Body of pancreas (tissue), 4 donors: ENCODE measurements around the gene CIAO1. TPM values are rescaled to one million over a fixed set of nuclear protein-coding genes. Genes with fewer than 3 reads are reported as not detected.
"Not testable (repeated sequence)": the region's sequence is repeated elsewhere in the genome, so short reads cannot be mapped to it uniquely, and the experiment has no call there.

Source experiments
- ATAC-seq: fragments of 150-250 bp; one replicate; pipeline ENCODE4 v1.9.1; 2016
- DNase-seq, 4 donors: peaks; one replicate each; pipeline ENCODE4 v3.0.0-alpha.2; 2019
- H3K27ac ChIP-seq, 4 donors: fragments of 200-600 bp; sonication (generic); 1 replicate in 3 of 4; 2 replicates in 1 of 4; pipeline versions ENCODE4 v1.5.1 to v1.6.1; 2016 to 2019; ENCODE audit warnings: mild to moderate bottlenecking in 1 of 4, mixed read lengths in 1 of 4, moderate library complexity in 1 of 4
- H3K27me3 ChIP-seq, 2 donors: fragments of 200-600 bp; sonication (generic); one replicate each; pipeline ENCODE4 v1.6.0; 2016; ENCODE audit warnings: mild to moderate bottlenecking in 1 of 2
- H3K36me3 ChIP-seq, 2 donors: fragments of 200-600 bp; sonication (generic); replicated peaks in 1 of 2; 2 replicates each; pipeline ENCODE4 v1.5.1; 2016; ENCODE audit warnings: low read depth in 2 of 2; ENCODE audit not compliant: insufficient read depth in 1 of 2
- H3K4me1 ChIP-seq: fragments of 200-600 bp; sonication (generic); one replicate; pipeline ENCODE4 v1.6.0; 2016
- H3K4me3 ChIP-seq, 2 donors: fragments of 200-600 bp; sonication (generic); 1 replicate in 1 of 2; 2 replicates in 1 of 2; pipeline ENCODE4 v1.5.1; 2016 to 2019
- H3K9me3 ChIP-seq, 3 donors: fragments of 200-600 bp; sonication (generic); 1 replicate in 2 of 3; 2 replicates in 1 of 3; pipeline ENCODE4 v1.5.1; 2016
- CTCF ChIP-seq, 7 experiments: fragments of 450-650 bp in 4 of 7; fragments of 200-600 bp in 3 of 7; sonication (generic) in 3 of 7; IDR thresholded peaks; one replicate each; pipeline ENCODE4 v1.5.1; 2016 to 2019; ENCODE audit warnings: antibody characterized with exemption in 7 of 7
- POLR2A ChIP-seq, 3 donors: fragments of 450-650 bp; IDR thresholded peaks; one replicate each; pipeline ENCODE4 v1.6.1; 2016; ENCODE audit warnings: antibody characterized with exemption in 3 of 3, mild to moderate bottlenecking in 2 of 3
- WGBS, 2 donors: methylation state at CpG; one replicate each; pipeline ENCODE4 v1.1.5; 2017; 5-methylcytosine and 5-hydroxymethylcytosine counted together
- intact Hi-C: fragments of 100-400 bp; cut with DNase I; formaldehyde crosslinking; loops from one replicate; pipeline ENCODE4 v1.15.1; 2023
- total RNA-seq, 2 donors: library from RNA; depleted of rRNA; stranded (reverse); fragments of >200 nt; gene quantifications; one replicate each; pipeline ENCODE4 v1.1.0, GENCODE V29; 2016

The CIAO1 gene
- 10 to 100 TPM; 58.1 to 92.0 TPM for total RNA-seq

DNA sequence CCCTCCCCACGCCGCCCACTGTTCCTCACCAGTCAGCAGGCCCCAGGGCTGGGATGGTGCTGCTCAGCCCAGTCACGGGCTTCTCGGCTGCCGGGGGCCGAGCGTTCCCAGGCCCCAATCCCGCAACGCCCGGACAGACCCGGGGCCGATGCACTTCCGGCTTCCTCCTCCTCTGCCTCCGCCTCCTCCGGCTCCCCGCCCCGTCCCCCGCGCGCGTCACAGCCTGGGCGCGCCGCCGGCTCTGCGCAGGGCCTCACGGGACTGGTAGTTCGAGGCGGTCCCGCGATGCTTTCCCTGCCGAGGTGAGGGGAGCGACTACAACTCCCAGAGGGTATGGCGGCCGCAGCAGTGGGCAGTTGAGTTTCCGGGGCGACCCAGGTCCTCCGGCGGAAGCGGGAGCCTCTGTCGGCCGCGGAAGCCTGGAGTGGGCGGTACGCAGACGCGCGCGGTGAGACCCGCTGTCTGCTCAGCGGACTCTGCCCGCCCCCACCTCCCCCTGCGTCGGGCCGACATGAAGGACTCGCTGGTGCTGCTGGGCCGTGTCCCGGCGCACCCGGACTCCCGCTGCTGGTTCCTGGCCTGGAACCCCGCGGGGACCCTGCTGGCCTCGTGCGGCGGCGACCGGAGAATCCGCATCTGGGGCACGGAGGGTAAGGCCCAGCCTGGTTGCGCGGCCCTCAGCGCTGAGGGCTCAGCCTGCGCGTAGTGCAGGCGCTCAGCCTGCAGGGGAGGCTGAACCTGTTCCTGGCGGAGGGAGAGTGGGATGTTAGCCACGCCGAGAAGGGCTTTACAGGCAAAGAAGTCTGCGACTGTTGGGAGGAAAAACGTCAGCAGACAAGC, at the start of gene CIAO1, which contains the start of gene TMEM127:
CIAO1 (plus strand) TSS at position 386 of the 840 bp plus-strand sequence; CDS start at position 512, 126 bp downstream.
TMEM127 (minus strand) TSS at position 158 of the 840 bp plus-strand sequence. CDS start 616 bp downstream, outside the sequence.
- intact Hi-C loops, result no loop called here
- H3K4me1 ChIP-seq, result peaks cover 51% of the 10 kb centered on the region
- no peaks in the 10 kb centered on the region for H3K9me3 ChIP-seq
- peak; percentile 98 for ATAC-seq
- H3K27ac ChIP-seq, result peak within 1 kb of the TSS; percentile 55 to 94 (median 90)
- TF ChIP-seq CTCF (IDR thresholded peaks at IDR 0.05) (peak in 3 of 7 experiments; percentile 32 to 46 (median 44)), POLR2A (IDR thresholded peaks at IDR 0.05) (peak; percentile 81 to 93 (median 90))
- no peaks in the 10 kb centered on the region for H3K27me3 ChIP-seq
- peak; percentile 98 to 99 (median 98) for DNase-seq
- peaks cover 0 to 18% of the 10 kb centered on the region in 2 donors for H3K36me3 ChIP-seq
- peak within 1 kb of the TSS; percentile 80 to 95 for H3K4me3 ChIP-seq
- 0% methylated on average over 21 to 81 of the region's 81 CpGs for WGBS, 2 donors

- WGBS, 2 donors, result 87 to 90% methylated on average over 13 of the region's 13 CpGs
- intact Hi-C loops, result no loop called here
- H3K9me3 ChIP-seq, result no peaks in the 10 kb centered on the region
- no peaks in the 10 kb centered on the region for H3K27me3 ChIP-seq
- ATAC-seq, result no peak
- H3K4me3 ChIP-seq, result no peak overlapping the region
- no peak for DNase-seq
- peaks cover 8% of the 10 kb centered on the region for H3K4me1 ChIP-seq
- TF ChIP-seq CTCF (IDR thresholded peaks at IDR 0.05) (no peak), POLR2A (IDR thresholded peaks at IDR 0.05) (no peak)
- no peaks in the 10 kb centered on the region for H3K36me3 ChIP-seq
- no peak overlapping the region for H3K27ac ChIP-seq
Observed at GRCh38 chr2:96218508-96219131, 47.4 kb upstream of the CIAO1 start.

GRCh38 chr2:96219959-96220358, 46.1 kb upstream of the CIAO1 start:
- DNase-seq, H3K36me3 ChIP-seq, H3K27ac ChIP-seq, H3K4me1 ChIP-seq, H3K9me3 ChIP-seq, H3K27me3 ChIP-seq, ATAC-seq, H3K4me3 ChIP-seq, intact Hi-C loops: not testable (repeated sequence)
- 28 to 53% methylated on average over 2 to 4 of the region's 4 CpGs for WGBS, 2 donors

DNA sequence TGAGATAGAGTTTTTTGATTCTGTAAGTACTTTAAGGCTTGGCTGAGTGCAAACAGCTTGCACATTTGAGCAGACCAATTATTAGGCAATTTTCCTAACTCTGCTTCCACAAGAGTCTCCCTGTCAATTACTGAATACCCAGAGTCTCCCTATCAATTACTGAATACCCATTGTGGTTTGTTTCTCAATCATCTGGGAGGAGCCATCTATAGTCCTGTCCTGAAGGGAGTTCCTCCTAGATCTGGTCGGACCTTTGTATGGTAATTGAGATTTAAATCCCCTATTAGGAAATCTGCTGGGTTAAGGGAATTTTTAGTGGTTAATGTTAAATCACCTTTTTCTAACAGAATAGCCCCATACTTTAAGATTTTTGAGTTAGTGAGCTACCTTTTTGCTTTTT, 44.9 kb upstream of the CIAO1 start:
- ATAC-seq, H3K4me1 ChIP-seq, H3K27me3 ChIP-seq, H3K4me3 ChIP-seq, H3K9me3 ChIP-seq, H3K36me3 ChIP-seq, H3K27ac ChIP-seq, intact Hi-C loops, DNase-seq: not testable (repeated sequence)
- WGBS, 2 donors, result 58 to 74% methylated on average over 1 of the region's 1 CpG

- Histone ChIP-seq H3K36me3 (no peaks in the 10 kb centered on the region), H3K4me1 (peaks cover 3% of the 10 kb centered on the region), H3K4me3 (no peak overlapping the region), H3K27ac (no peak overlapping the region), H3K9me3 (no peaks in the 10 kb centered on the region), H3K27me3 (no peaks in the 10 kb centered on the region)
- 58 to 69% methylated on average over 3 of the region's 3 CpGs for WGBS, 2 donors
- DNase-seq (no peak), ATAC-seq (no peak)
- no peak for TF ChIP-seq POLR2A (IDR thresholded peaks at IDR 0.05)
- no peak for TF ChIP-seq CTCF (IDR thresholded peaks at IDR 0.05)
- intact Hi-C loops, result no loop called here
Observed at GRCh38 chr2:96225016-96225533, 41.0 kb upstream of the CIAO1 start.
